Stimulated activated CD4-positive, alpha-beta T cell treated with anti-CD3 and anti-CD28 coated beads, Interleukin-1b, Interleukin-23, amount 100 ng/mL, for 24 hours (primary cell): ENCODE data around the gene HIPK1.
"Not testable (repeated sequence)": the region's sequence is repeated elsewhere in the genome, so short reads cannot be mapped to it uniquely, and the experiment has no call there.

ENCODE experiments used
- DNase-seq, 4 experiments: peaks; one replicate each; pipeline ENCODE4 v3.0.0-alpha.2; 2020; ENCODE audit warnings: low read depth in 4 of 4, low spot score in 1 of 4

The HIPK1 gene

DNA sequence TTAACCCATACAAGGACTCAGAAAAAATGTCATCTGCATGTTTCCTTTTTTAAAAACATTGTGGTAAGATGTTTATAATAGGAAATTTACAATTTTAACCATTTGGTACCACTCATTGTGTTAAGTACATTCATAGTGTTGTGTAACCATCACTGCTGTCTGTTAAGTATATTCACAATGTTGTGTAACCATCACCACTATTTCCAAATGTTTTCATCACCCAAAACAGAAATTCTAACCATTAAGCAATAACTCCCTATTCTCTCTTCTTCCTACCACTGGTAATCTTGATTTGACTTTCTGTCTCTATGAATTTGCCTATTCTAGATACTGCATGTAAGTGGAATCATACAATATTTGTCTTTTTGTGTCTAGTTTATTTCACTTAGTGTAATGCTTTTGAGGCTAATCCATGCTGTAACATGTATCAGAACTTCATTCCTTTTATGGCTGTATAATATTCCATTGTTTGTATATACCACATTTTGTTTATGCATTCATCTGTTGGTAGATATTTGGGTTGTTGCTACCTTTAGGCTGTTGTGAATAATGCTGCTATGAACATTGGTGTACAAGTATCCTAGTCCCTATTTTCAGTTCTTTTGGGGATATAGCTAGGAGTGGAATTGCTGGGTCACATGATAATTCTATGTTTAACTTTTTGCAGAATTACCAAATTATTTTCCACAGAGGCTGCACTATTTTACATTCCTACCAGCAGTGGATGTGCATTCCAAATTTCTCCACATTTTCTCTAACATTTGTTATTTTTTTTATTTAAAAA, 14.1 kb downstream of the HIPK1 start:
- no peak for DNase-seq

- DNase-seq: no peak
Measured at GRCh38 chr1:113945329-113945728, 16.2 kb downstream of the HIPK1 start.

GRCh38 chr1:113946112-113946511, 17.0 kb downstream of the HIPK1 start:
- no peak for DNase-seq

DNA sequence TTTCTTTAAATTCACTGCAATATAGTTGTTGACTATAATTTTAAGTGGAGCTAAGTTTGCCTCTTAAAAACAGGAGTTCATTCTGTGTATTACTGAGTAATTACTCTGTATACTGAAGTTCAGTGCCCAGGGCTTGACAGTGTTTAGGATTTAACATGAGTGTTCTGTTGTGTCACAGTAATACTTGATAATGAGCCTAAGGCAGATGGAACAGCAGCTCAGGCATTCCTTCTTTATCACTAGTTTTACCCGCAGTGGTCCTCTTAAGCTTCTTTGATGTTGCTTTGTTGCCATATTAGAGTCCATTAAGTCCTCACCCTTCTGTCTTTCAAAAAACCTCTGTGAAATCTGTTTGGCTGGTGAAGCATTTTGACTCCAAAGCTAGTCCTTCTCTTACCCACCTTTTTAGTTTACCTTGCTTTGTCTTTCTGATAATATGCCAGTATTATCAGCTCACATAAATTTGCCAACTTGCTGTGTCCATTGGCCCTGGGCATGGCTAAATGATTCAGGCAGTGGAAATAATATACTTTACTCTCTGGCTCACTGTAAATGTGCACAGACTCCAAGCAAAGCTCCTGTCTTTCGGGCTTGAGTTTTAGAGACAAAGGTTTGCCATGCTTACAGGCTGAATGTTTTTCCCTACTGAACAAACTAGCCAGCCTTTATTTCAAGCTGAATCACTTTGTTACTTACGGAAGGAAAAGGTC, 17.7 kb downstream of the HIPK1 start:
- no peak for DNase-seq

DNA sequence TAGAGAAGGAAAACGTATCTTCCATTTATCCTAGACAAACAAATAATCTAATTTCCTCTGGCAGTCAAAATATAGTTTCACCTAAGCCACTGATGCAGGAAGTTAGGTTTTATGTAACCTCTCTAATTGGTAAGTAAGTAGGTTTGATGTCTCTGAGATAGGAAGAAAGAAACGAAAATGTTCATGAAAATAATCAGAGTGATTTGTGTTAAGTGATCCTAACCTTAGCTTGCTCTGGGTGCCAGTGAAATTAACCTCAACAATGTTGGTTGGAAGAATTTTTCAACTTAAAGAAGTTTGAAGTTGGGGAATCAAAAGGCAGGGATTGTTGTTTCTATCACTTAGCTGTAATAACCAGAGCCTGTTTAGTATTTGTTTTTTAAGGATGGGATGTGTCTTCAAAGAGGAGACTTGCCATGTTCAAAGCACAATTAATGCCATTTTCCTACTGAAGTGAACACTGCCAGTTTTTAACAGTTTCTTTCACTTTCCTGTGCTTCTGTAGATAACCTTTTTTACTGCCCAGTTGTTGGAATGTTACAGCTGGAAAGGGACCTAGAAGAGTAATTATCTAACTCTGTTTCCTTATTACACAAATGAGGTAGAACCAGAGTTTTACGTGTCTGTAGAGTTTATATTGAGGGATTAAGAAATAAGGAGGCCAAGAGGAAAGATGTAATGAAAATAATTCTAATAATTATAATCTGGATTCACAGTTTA, 18.4 kb downstream of the HIPK1 start:
- no peak for DNase-seq

GRCh38 chr1:113948151-113948550, 19.0 kb downstream of the HIPK1 start:
- not testable (repeated sequence) for DNase-seq

GRCh38 chr1:113949007-113949406, 19.9 kb downstream of the HIPK1 start:
- DNase-seq: no peak

GRCh38 chr1:113950908-113951307, 21.8 kb downstream of the HIPK1 start:
- no peak for DNase-seq

GRCh38 chr1:113951719-113952118, 22.6 kb downstream of the HIPK1 start:
- DNase-seq: no peak

GRCh38 chr1:113957984-113958383, 28.9 kb downstream of the HIPK1 start:
- no peak for DNase-seq

GRCh38 chr1:113958691-113959090, 29.6 kb downstream of the HIPK1 start:
- DNase-seq: no peak

DNA sequence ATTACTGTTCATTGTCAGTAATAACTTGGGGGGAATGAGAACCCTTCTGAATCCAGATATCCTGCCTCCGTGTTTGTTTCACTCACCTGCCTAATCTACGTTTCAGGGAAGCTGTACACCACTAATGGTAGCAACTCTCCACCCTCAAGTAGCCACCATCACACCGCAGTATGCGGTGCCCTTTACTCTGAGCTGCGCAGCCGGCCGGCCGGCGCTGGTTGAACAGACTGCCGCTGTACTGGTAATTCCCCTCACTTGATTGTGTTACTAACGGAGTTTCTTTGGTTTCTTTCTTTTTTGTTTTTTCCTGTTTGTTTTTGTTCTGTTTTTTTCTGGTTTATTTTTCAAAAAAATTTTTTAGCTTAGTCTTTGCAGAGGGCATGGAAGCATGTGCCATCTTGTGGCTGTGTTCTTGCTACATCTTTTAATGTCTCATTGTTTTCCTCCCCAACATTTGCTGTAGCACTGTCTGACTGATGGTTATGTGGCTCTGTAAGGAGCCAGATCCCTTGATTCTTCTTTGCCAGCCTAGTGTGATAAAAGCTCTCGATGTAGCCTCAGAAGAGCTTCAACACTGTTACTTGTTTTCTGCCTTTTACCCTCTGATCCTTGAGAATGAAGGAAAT, 34.3 kb downstream of the HIPK1 start:
- no peak for DNase-seq

DNA sequence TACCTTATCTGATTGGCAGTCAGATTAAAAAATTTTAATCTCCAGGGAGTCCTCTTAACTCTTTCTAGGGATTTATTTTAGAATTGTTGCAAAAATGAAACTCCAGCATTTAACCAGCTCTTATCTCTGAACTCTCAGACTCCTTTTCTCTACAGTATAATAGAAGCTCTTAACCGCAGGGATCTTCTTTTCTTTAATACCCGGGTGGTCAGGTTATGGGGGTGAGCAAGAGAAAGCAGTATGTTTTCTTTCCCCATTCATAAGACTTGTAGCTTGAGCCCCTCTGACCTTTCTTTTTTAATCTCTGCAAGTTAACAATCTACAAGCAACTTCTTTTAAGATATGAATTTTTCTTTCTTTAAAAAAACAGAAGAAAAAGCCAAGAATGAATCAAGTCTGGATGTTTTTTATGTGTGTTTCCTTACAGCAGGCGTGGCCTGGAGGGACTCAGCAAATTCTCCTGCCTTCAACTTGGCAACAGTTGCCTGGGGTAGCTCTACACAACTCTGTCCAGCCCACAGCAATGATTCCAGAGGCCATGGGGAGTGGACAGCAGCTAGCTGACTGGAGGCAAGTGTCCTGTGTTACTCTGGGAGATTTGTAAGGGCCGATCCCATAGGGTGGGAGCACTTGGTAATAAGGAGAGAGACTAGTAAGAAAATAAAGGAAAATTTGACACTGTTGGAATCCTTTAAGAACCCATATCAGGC, 36.7 kb downstream of the HIPK1 start:
- no peak for DNase-seq

DNA sequence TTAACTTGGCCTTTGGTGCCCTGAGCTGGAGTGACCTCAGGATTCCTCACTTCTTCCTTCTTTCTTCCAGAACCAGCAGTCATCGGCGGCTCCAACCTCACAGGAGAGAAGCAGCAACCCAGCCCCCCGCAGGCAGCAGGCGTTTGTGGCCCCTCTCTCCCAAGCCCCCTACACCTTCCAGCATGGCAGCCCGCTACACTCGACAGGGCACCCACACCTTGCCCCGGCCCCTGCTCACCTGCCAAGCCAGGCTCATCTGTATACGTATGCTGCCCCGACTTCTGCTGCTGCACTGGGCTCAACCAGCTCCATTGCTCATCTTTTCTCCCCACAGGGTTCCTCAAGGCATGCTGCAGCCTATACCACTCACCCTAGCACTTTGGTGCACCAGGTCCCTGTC, 43.8 kb downstream of the HIPK1 start:
- DNase-seq: no peak

GRCh38 chr1:113975211-113975895, 46.2 kb downstream of the HIPK1 start:
- no peak for DNase-seq

- DNase-seq: no peak
Measured at GRCh38 chr1:113976609-113977278, 47.6 kb downstream of the HIPK1 start.

DNA sequence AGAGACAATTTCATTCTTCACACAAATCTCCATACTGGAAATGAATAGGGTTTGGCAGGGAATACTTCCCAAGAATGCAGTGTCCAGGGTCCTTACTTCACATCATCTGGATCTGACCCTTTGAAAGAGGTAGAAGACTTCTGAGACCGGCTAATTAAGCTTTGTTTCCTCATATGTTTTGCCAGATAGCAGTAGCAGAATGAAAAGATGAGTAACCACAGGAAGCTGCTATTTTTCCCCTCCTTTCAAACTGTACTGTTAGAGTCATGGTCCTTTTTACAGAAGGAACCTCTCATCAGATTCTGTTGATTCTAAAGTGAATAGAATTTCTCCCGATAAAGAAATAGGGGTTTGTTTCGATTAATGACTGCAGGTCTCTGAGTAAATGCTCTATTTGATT, 48.8 kb downstream of the HIPK1 start:
- no peak for DNase-seq

- peak in 3 of 4 experiments; percentile 7 to 31 (median 15) for DNase-seq
Measured at GRCh38 chr1:113978863-113979702, 50.0 kb downstream of the HIPK1 start, which contains the start of gene OLFML3. TSS of gene OLFML3 (plus strand) at chr1:113979474. CDS start at chr1:113979517, 43 bp downstream.

GRCh38 chr1:113980110-113980509, 51.0 kb downstream of the HIPK1 start:
- no peak for DNase-seq
